ENCODE measurements around the gene NTM.

DNA sequence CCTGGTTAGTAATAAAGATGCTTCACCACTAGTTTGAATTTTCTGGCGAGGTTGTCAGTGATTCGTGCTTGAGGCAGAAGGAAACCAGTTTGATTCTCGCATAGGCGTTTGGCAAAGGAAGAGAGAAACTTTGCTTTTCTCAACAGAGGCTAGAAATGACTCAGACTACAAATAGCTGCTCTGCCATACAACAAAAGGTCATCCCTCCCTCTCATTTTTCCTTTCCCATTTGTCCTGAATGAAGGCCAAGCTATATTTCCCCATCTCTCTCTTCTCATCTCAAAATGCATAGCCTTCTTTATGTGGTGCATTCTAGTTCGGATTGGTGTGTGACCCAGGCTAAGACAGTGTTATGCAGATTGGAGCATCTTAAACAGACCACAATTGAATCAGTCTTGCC lies 741.4 kb downstream of the NTM start:
- TF ChIP-seq, protein P1, sequence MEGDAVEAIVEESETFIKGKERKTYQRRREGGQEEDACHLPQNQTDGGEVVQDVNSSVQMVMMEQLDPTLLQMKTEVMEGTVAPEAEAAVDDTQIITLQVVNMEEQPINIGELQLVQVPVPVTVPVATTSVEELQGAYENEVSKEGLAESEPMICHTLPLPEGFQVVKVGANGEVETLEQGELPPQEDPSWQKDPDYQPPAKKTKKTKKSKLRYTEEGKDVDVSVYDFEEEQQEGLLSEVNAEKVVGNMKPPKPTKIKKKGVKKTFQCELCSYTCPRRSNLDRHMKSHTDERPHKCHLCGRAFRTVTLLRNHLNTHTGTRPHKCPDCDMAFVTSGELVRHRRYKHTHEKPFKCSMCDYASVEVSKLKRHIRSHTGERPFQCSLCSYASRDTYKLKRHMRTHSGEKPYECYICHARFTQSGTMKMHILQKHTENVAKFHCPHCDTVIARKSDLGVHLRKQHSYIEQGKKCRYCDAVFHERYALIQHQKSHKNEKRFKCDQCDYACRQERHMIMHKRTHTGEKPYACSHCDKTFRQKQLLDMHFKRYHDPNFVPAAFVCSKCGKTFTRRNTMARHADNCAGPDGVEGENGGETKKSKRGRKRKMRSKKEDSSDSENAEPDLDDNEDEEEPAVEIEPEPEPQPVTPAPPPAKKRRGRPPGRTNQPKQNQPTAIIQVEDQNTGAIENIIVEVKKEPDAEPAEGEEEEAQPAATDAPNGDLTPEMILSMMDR (IDR thresholded peaks at IDR 0.05), result no peak
- no peak for TF ChIP-seq ZFX (IDR thresholded peaks at IDR 0.05; ENCODE audit: borderline replicate concordance)
